Liver (tissue), 9 donors: ENCODE data around the gene RAD51AP2. TPM values are rescaled to one million over a fixed set of nuclear protein-coding genes. Genes with fewer than 3 reads are reported as not detected.

Experiments
- DNase-seq: peaks from one replicate; pipeline ENCODE4 v3.0.0-alpha.2; 2017; ENCODE audit warnings: low spot score
- H3K27ac ChIP-seq, 2 donors: one replicate each; pipeline ENCODE4 v1.7.0; 2013; ENCODE audit warnings: inconsistent platforms in 2 of 2, low read length in 2 of 2, control low read depth in 1 of 2, low read depth in 1 of 2, mild to moderate bottlenecking in 1 of 2
- H3K27me3 ChIP-seq, 4 donors: one replicate each; pipeline versions ENCODE4 v1.6.1 to v1.7.0; 2013; ENCODE audit warnings: low read length in 3 of 4, inconsistent platforms in 1 of 4, mild to moderate bottlenecking in 1 of 4, moderate library complexity in 1 of 4; ENCODE audit not compliant: control insufficient read depth in 4 of 4, insufficient read depth in 4 of 4
- H3K36me3 ChIP-seq, 4 donors: one replicate each; pipeline versions ENCODE4 v1.6.1 to v1.7.0; 2013; ENCODE audit warnings: low read length in 3 of 4, mild to moderate bottlenecking in 3 of 4, low read depth in 1 of 4, moderate library complexity in 1 of 4; ENCODE audit not compliant: control insufficient read depth in 4 of 4, insufficient read depth in 3 of 4
- H3K4me1 ChIP-seq, 4 donors: one replicate each; pipeline versions ENCODE4 v1.6.1 to v1.7.0; 2013; ENCODE audit warnings: low read length in 3 of 4, mild to moderate bottlenecking in 3 of 4, moderate library complexity in 1 of 4; ENCODE audit not compliant: control insufficient read depth in 4 of 4, insufficient read depth in 4 of 4
- H3K4me3 ChIP-seq, 3 donors: one replicate each; pipeline versions ENCODE4 v1.6.1 to v1.7.0; 2013; ENCODE audit warnings: low read length in 3 of 3, control low read depth in 1 of 3, low read depth in 1 of 3, mild to moderate bottlenecking in 1 of 3
- H3K9ac ChIP-seq, 2 donors: one replicate each; pipeline ENCODE4 v1.7.0; 2013; ENCODE audit warnings: low read length in 2 of 2, mild to moderate bottlenecking in 2 of 2, moderate library complexity in 2 of 2, control low read depth in 1 of 2, low read depth in 1 of 2
- H3K9me3 ChIP-seq, 4 donors: one replicate each; pipeline versions ENCODE4 v1.6.1 to v1.7.0; 2013; ENCODE audit warnings: low read length in 3 of 4; ENCODE audit not compliant: control insufficient read depth in 4 of 4
- EGR1 ChIP-seq, 2 donors: IDR thresholded peaks; 2 replicates each; pipeline ENCODE4 v1.6.1; 2016 to 2018; ENCODE audit warnings: antibody characterized with exemption in 2 of 2, low read depth in 2 of 2
- FOXA2 ChIP-seq: IDR thresholded peaks from 2 replicates; pipeline ENCODE4 v1.6.1; 2016; ENCODE audit warnings: antibody characterized with exemption
- GABPA ChIP-seq, 2 donors: IDR thresholded peaks in 1 of 2; conservative IDR thresholded peaks in 1 of 2; 2 replicates each; pipeline ENCODE4 v1.6.1; 2016; ENCODE audit warnings: antibody characterized with exemption in 2 of 2, mild to moderate bottlenecking in 1 of 2, moderate library complexity in 1 of 2
- HNF4G ChIP-seq: IDR thresholded peaks from 2 replicates; pipeline ENCODE4 v1.6.1; 2016; ENCODE audit warnings: antibody characterized with exemption
- RAD21 ChIP-seq, 2 donors: IDR thresholded peaks; 2 replicates each; pipeline ENCODE4 v1.6.1; 2016; ENCODE audit warnings: antibody characterized with exemption in 2 of 2, mild to moderate bottlenecking in 2 of 2
- RXRA ChIP-seq, 2 donors: IDR thresholded peaks; 2 replicates each; pipeline ENCODE4 v1.6.1; 2017 to 2018; ENCODE audit warnings: antibody characterized with exemption in 2 of 2, mild to moderate bottlenecking in 1 of 2
- SP1 ChIP-seq: IDR thresholded peaks from 2 replicates; pipeline ENCODE4 v1.6.1; 2018; ENCODE audit warnings: antibody characterized with exemption, mild to moderate bottlenecking
- TAF1 ChIP-seq: conservative IDR thresholded peaks from 2 replicates; pipeline ENCODE4 v1.6.1; 2016; ENCODE audit warnings: antibody characterized with exemption, mild to moderate bottlenecking
- YY1 ChIP-seq: IDR thresholded peaks from 2 replicates; pipeline ENCODE4 v1.6.1; 2016; ENCODE audit warnings: antibody characterized with exemption, mild to moderate bottlenecking
- WGBS: extraction: QIAGEN DNeasy Blood & Tissue Kit; methylation state at CpG from one replicate; pipeline ENCODE4 v1.1.7; 2013; 5-methylcytosine and 5-hydroxymethylcytosine counted together
- polyA plus RNA-seq, 2 donors: library from polyadenylated mRNA; stranded (reverse) in 1 of 2; unstranded in 1 of 2; fragments of 200-250 nt in 1 of 2; fragments of >200 nt in 1 of 2; fragmentation: Nextera tagmentation in 1 of 2; extraction: Ambion mirVana in 1 of 2; gene quantifications; one replicate each; pipeline versions ENCODE4 v1.2.1 to v1.2.3, GENCODE V29; 2013 to 2015
- total RNA-seq, 2 donors: library from RNA; depleted of rRNA; stranded (reverse); fragments of >200 nt; gene quantifications; one replicate each; pipeline ENCODE4 v1.2.3, GENCODE V29; 2014
- TF ChIP-seq, protein P1 (sequence below): IDR thresholded peaks from 2 replicates; pipeline ENCODE4 v1.6.1; 2016; ENCODE audit warnings: antibody characterized with exemption
- TF ChIP-seq, protein P2 (sequence below): fragments of 150-350 bp; IDR thresholded peaks from 2 replicates; pipeline ENCODE4 v1.5.1; 2017; ENCODE audit warnings: improper control_type of control experiment, low read depth, low read length; ENCODE audit not compliant: missing input control
- TF ChIP-seq, protein P3 (sequence below): IDR thresholded peaks from 2 replicates; pipeline ENCODE4 v1.6.1; 2016; ENCODE audit warnings: antibody characterized with exemption, mild to moderate bottlenecking
- TF ChIP-seq, protein P4 (sequence below): IDR thresholded peaks from 2 replicates; pipeline ENCODE4 v1.6.1; 2016; ENCODE audit warnings: antibody characterized with exemption
- donor health status: healthy.
- donor health status: healthy.
- donor health status: healthy.
- donor health status: healthy.
- donor health status: healthy.

Gene RAD51AP2
- total and polyA plus RNA-seq, 4 donors = 0.02 to 0.25 (median 0.11) TPM

DNA sequence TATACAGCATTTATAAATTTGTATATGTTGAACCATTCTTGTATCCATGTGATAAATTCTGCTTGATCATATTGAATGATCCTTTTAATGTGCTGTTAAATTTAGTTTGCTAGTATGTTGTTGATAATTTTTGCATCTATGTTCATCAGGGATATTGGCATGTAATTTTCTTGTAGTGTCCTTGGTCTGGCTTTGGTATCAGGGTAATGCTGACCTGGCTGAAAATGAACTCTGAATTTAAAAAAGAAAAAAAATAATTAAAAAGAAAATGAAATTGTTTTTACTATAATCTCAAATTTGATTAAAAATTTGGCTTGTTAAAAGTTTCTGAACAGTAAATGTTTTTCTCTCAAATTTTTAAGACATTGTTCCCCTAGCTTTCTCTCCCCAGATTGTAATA, 46.3 kb downstream of the RAD51AP2 start:
- no peaks in the 10 kb centered on the region for H3K36me3 ChIP-seq
- peaks cover 0 to under 1% (median 0%) of the 10 kb centered on the region in 4 donors for H3K4me1 ChIP-seq
- no peak overlapping the region for H3K4me3 ChIP-seq
- peaks cover 0 to 17% (median 7%) of the 10 kb centered on the region in 4 donors for H3K9me3 ChIP-seq
- no peak overlapping the region for H3K27ac ChIP-seq
- no peak overlapping the region for H3K9ac ChIP-seq
- TF ChIP-seq, protein P1, sequence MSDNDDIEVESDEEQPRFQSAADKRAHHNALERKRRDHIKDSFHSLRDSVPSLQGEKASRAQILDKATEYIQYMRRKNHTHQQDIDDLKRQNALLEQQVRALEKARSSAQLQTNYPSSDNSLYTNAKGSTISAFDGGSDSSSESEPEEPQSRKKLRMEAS = no peak
- TF ChIP-seq GABPA (IDR thresholded peaks at IDR 0.05 in 1 of 2, conservative IDR thresholded peaks at IDR 0.05 in 1 of 2) (no peak), SP1 (no peak), FOXA2 (no peak), EGR1 (IDR thresholded peaks at IDR 0.05; ENCODE audit: low read depth in 2 of 2) (no peak), RXRA (IDR thresholded peaks at IDR 0.05) (no peak), YY1 (no peak), TAF1 (no peak), HNF4G (no peak)
- TF ChIP-seq, protein P2, sequence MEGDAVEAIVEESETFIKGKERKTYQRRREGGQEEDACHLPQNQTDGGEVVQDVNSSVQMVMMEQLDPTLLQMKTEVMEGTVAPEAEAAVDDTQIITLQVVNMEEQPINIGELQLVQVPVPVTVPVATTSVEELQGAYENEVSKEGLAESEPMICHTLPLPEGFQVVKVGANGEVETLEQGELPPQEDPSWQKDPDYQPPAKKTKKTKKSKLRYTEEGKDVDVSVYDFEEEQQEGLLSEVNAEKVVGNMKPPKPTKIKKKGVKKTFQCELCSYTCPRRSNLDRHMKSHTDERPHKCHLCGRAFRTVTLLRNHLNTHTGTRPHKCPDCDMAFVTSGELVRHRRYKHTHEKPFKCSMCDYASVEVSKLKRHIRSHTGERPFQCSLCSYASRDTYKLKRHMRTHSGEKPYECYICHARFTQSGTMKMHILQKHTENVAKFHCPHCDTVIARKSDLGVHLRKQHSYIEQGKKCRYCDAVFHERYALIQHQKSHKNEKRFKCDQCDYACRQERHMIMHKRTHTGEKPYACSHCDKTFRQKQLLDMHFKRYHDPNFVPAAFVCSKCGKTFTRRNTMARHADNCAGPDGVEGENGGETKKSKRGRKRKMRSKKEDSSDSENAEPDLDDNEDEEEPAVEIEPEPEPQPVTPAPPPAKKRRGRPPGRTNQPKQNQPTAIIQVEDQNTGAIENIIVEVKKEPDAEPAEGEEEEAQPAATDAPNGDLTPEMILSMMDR = no peak
- TF ChIP-seq, protein P3, sequence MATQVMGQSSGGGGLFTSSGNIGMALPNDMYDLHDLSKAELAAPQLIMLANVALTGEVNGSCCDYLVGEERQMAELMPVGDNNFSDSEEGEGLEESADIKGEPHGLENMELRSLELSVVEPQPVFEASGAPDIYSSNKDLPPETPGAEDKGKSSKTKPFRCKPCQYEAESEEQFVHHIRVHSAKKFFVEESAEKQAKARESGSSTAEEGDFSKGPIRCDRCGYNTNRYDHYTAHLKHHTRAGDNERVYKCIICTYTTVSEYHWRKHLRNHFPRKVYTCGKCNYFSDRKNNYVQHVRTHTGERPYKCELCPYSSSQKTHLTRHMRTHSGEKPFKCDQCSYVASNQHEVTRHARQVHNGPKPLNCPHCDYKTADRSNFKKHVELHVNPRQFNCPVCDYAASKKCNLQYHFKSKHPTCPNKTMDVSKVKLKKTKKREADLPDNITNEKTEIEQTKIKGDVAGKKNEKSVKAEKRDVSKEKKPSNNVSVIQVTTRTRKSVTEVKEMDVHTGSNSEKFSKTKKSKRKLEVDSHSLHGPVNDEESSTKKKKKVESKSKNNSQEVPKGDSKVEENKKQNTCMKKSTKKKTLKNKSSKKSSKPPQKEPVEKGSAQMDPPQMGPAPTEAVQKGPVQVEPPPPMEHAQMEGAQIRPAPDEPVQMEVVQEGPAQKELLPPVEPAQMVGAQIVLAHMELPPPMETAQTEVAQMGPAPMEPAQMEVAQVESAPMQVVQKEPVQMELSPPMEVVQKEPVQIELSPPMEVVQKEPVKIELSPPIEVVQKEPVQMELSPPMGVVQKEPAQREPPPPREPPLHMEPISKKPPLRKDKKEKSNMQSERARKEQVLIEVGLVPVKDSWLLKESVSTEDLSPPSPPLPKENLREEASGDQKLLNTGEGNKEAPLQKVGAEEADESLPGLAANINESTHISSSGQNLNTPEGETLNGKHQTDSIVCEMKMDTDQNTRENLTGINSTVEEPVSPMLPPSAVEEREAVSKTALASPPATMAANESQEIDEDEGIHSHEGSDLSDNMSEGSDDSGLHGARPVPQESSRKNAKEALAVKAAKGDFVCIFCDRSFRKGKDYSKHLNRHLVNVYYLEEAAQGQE = no peak
- TF ChIP-seq, protein P4, sequence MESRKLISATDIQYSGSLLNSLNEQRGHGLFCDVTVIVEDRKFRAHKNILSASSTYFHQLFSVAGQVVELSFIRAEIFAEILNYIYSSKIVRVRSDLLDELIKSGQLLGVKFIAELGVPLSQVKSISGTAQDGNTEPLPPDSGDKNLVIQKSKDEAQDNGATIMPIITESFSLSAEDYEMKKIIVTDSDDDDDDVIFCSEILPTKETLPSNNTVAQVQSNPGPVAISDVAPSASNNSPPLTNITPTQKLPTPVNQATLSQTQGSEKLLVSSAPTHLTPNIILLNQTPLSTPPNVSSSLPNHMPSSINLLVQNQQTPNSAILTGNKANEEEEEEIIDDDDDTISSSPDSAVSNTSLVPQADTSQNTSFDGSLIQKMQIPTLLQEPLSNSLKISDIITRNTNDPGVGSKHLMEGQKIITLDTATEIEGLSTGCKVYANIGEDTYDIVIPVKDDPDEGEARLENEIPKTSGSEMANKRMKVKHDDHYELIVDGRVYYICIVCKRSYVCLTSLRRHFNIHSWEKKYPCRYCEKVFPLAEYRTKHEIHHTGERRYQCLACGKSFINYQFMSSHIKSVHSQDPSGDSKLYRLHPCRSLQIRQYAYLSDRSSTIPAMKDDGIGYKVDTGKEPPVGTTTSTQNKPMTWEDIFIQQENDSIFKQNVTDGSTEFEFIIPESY = no peak
- no peaks in the 10 kb centered on the region for H3K27me3 ChIP-seq
- no peak for DNase-seq

DNA sequence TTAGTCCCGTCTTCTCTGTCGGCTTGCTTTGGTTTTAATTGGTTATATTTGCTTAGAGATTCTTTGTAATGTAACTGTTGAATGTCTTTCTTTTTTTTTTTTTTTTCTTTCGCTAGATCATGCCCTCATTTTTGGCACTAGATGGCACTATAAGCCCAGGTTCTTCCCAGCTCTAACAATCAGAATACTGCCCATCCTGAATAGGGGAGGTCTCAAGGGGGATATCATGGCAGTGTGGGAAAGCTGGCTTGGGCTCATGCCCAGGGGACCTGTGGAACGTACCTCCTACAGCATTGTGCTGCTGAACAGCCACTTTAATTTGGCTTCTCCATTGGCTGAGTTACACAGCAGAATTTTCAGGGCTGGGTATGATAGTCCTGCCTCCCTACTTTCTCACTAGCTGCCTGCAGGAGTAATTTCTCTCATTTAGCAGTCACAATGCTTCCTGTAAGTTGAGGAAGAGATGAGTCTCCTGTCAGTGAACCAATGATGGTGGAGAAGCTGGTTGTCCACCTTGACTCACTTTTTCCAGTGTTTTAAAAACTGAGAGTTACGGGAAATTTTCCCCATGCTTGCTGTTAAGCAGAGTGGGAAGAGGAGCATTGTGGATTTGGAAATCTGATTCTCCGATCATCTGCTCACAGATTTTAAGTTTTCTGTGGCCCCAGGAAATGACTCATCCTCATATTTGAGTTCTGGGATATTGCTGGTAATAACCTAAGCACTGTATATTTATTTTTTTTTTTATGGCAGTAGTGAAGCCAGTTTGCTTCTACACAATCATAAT, 47.2 kb downstream of the RAD51AP2 start:
- H3K4me3 ChIP-seq = no peak overlapping the region
- H3K27ac ChIP-seq = no peak overlapping the region
- H3K9ac ChIP-seq = no peak overlapping the region
- peaks cover 0 to 17% (median 7%) of the 10 kb centered on the region in 4 donors for H3K9me3 ChIP-seq
- TF ChIP-seq, protein P2 = peak; percentile 65
- TF ChIP-seq RAD21 (IDR thresholded peaks at IDR 0.05) = peak; percentile 89 to 91
- no peak for TF ChIP-seq TAF1
- no peaks in the 10 kb centered on the region for H3K27me3 ChIP-seq
- WGBS = 68% methylated on average over 6 of the region's 6 CpGs
- DNase-seq = no peak
- no peaks in the 10 kb centered on the region for H3K4me1 ChIP-seq
- H3K36me3 ChIP-seq = no peaks in the 10 kb centered on the region
